CD4-positive, CD25-positive, alpha-beta regulatory T cell (primary cell): Measurements from ENCODE around the gene CAMK1D. TPM values are rescaled to one million over a fixed set of nuclear protein-coding genes. Genes with fewer than 3 reads are reported as not detected.

Experiments used
- ATAC-seq, 2 donors: fragments of 150-1000 bp; cut with Tn5 transposase; one replicate each; pipeline ENCODE4 v1.10.0; 2021; ENCODE audit warnings: low read depth in 2 of 2, moderate number of reproducible peaks in 2 of 2, moderate library complexity in 1 of 2
- DNase-seq, 3 donors: peaks; one replicate each; pipeline versions ENCODE4 v3.0.0 to v3.0.0-alpha.2; 2012 to 2022; ENCODE audit warnings: mixed read lengths in 1 of 3
- H3K27ac ChIP-seq: one replicate; pipeline ENCODE4 v1.7.0; 2013; ENCODE audit warnings: mild to moderate bottlenecking, low read length; ENCODE audit not compliant: insufficient read depth, poor library complexity, severe bottlenecking
- H3K27me3 ChIP-seq: one replicate; pipeline ENCODE4 v1.7.0; 2013; ENCODE audit warnings: low read length; ENCODE audit not compliant: control insufficient read depth, insufficient read depth
- H3K36me3 ChIP-seq: one replicate; pipeline ENCODE4 v1.7.0; 2013; ENCODE audit warnings: mild to moderate bottlenecking, low read length, moderate library complexity; ENCODE audit not compliant: control insufficient read depth, insufficient read depth
- H3K4me1 ChIP-seq: 2 replicates; pipeline ENCODE4 v1.7.0; 2013; ENCODE audit warnings: mild to moderate bottlenecking, low read length; ENCODE audit not compliant: insufficient read depth, control insufficient read depth, poor library complexity, severe bottlenecking
- H3K4me3 ChIP-seq: one replicate; pipeline ENCODE4 v1.7.0; 2013; ENCODE audit warnings: low read depth, mild to moderate bottlenecking, low read length, moderate library complexity
- H3K9me3 ChIP-seq, 2 experiments: 1 replicate in 1 of 2; 2 replicates in 1 of 2; pipeline ENCODE4 v1.7.0; 2013; ENCODE audit warnings: low read length in 2 of 2, mild to moderate bottlenecking in 1 of 2, moderate library complexity in 1 of 2; ENCODE audit not compliant: control insufficient read depth in 2 of 2
- H3K27ac Mint-ChIP-seq, 3 donors: one replicate each; pipeline ENCODE4 v1.8.0; 2020 to 2022; ENCODE audit warnings: mild to moderate bottlenecking in 3 of 3, mixed read lengths in 3 of 3, moderate library complexity in 2 of 3
- H3K27me3 Mint-ChIP-seq: one replicate; pipeline ENCODE4 v1.8.0; 2022; ENCODE audit warnings: mild to moderate bottlenecking, mixed read lengths
- H3K36me3 Mint-ChIP-seq: one replicate; pipeline ENCODE4 v1.8.0; 2020; ENCODE audit warnings: mixed read lengths
- H3K4me1 Mint-ChIP-seq, 4 donors: one replicate each; pipeline ENCODE4 v1.8.0; 2020 to 2022; ENCODE audit warnings: mixed read lengths in 4 of 4, mild to moderate bottlenecking in 1 of 4
- H3K4me3 Mint-ChIP-seq, 4 donors: one replicate each; pipeline ENCODE4 v1.8.0; 2020 to 2022; ENCODE audit warnings: mild to moderate bottlenecking in 4 of 4, mixed read lengths in 4 of 4, moderate library complexity in 3 of 4
- H3K9me3 Mint-ChIP-seq, 7 donors: one replicate each; pipeline ENCODE4 v1.8.0; 2020 to 2022; ENCODE audit warnings: mixed read lengths in 7 of 7, mild to moderate bottlenecking in 3 of 7, moderate library complexity in 2 of 7
- polyA plus RNA-seq, 4 donors: library from polyadenylated mRNA; unstranded; fragments of 300-500 nt; fragmentation: Illumina TruSeq; gene quantifications; one replicate each; pipeline ENCODE4 v1.2.3, GENCODE V29; 2021
- total RNA-seq: library from RNA; stranded (reverse); gene quantifications from one replicate; pipeline ENCODE4 v1.2.3, GENCODE V29; 2022

The CAMK1D gene
- total and polyA plus RNA-seq, 5 donors from 2014 or later = 4.4 to 25.3 (median 5.2) TPM

GRCh38 chr10:12792889-12793556 lies 443.7 kb downstream of the CAMK1D start:
- Mint-ChIP-seq H3K27me3 (no peaks in the 10 kb centered on the region), H3K9me3 (peaks cover 0 to 4% (median 0%) of the 10 kb centered on the region in 7 donors), H3K36me3 (peaks cover 41% of the 10 kb centered on the region), H3K4me1 (no peaks in the 10 kb centered on the region), H3K27ac (no peak overlapping the region), H3K4me3 (no peak overlapping the region)
- no peaks in the 10 kb centered on the region for H3K9me3 ChIP-seq
- no peak for DNase-seq
- H3K4me1 ChIP-seq = no peaks in the 10 kb centered on the region
- H3K36me3 ChIP-seq = no peaks in the 10 kb centered on the region
- no peaks in the 10 kb centered on the region for H3K27me3 ChIP-seq
- no peak for ATAC-seq
- no peak overlapping the region for H3K27ac ChIP-seq
- no peak overlapping the region for H3K4me3 ChIP-seq

GRCh38 chr10:12795315-12796110 lies 446.2 kb downstream of the CAMK1D start:
- DNase-seq (no peak), ATAC-seq (no peak)
- no peak overlapping the region for H3K27ac Mint-ChIP-seq
- Histone ChIP-seq H3K27me3 (no peaks in the 10 kb centered on the region), H3K36me3 (no peaks in the 10 kb centered on the region), H3K4me3 (no peak overlapping the region), H3K27ac (no peak overlapping the region), H3K9me3 (no peaks in the 10 kb centered on the region), H3K4me1 (no peaks in the 10 kb centered on the region)
- H3K27me3 Mint-ChIP-seq = no peaks in the 10 kb centered on the region
- H3K4me3 Mint-ChIP-seq = no peak overlapping the region
- peaks cover 41% of the 10 kb centered on the region for H3K36me3 Mint-ChIP-seq
- H3K9me3 Mint-ChIP-seq = peaks cover 0 to 4% (median 0%) of the 10 kb centered on the region in 7 donors
- no peaks in the 10 kb centered on the region for H3K4me1 Mint-ChIP-seq

DNA sequence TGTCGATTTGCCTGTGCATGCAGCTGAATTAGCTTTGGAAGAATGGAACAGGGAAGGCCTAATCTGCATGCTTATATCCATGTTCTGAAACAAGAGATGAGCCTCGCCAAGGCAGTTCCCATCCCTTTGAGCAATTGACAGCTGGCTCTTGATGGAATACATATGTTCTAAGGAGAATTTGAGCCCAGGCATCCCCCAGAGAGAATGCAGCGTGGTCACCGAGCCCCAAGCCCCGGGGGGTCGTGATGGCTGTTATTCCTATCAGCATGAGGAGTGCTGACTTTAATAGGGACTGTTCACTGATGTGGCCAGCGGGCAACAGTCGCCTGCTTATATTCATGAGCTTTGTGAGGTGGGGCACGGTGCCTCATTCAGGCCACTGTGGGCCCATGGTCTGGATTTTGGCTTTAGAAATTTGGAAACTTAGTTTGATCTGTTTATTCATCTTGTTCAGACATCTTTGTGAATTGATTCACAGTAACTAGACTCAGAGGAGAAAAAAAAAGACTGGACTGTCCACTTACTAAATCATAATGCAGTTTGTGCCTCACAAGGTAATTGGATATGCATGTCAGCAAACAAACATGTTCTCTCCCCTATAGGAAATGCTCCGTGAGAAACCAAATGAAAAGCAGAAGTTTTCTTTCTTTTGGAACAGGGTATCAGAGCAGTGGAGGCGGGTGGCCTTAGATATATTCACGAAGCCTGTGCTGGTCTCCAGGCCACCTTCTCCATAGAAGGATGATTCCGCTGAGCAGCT lies 447.2 kb downstream of the CAMK1D start:
- Mint-ChIP-seq H3K27ac (peak overlapping the region in 1 of 3 donors; percentile 12), H3K4me3 (no peak overlapping the region), H3K9me3 (peaks cover 0 to 4% (median 0%) of the 10 kb centered on the region in 7 donors), H3K36me3 (peaks cover 43% of the 10 kb centered on the region), H3K27me3 (no peaks in the 10 kb centered on the region), H3K4me1 (peaks cover 0 to 4% (median 0%) of the 10 kb centered on the region in 4 donors)
- no peaks in the 10 kb centered on the region for H3K4me1 ChIP-seq
- H3K27ac ChIP-seq = no peak overlapping the region
- H3K36me3 ChIP-seq = no peaks in the 10 kb centered on the region
- no peak overlapping the region for H3K4me3 ChIP-seq
- ATAC-seq (no peak), DNase-seq (no peak)
- no peaks in the 10 kb centered on the region for H3K9me3 ChIP-seq
- H3K27me3 ChIP-seq = no peaks in the 10 kb centered on the region

- H3K27me3 ChIP-seq = no peaks in the 10 kb centered on the region
- peaks cover 0 to 5% (median 0%) of the 10 kb centered on the region in 4 donors for H3K4me1 Mint-ChIP-seq
- DNase-seq (no peak), ATAC-seq (no peak)
- H3K9me3 ChIP-seq = no peaks in the 10 kb centered on the region
- no peaks in the 10 kb centered on the region for H3K4me1 ChIP-seq
- no peaks in the 10 kb centered on the region for H3K36me3 ChIP-seq
- H3K4me3 Mint-ChIP-seq = no peak overlapping the region
- H3K27me3 Mint-ChIP-seq = no peaks in the 10 kb centered on the region
- peak overlapping the region in 1 of 3 donors; percentile 43 for H3K27ac Mint-ChIP-seq
- H3K9me3 Mint-ChIP-seq = peaks cover 0 to 4% (median 0%) of the 10 kb centered on the region in 7 donors
- peaks cover 47% of the 10 kb centered on the region for H3K36me3 Mint-ChIP-seq
- no peak overlapping the region for H3K4me3 ChIP-seq
- H3K27ac ChIP-seq = no peak overlapping the region
Observed at GRCh38 chr10:12797471-12798262, 448.3 kb downstream of the CAMK1D start.

DNA sequence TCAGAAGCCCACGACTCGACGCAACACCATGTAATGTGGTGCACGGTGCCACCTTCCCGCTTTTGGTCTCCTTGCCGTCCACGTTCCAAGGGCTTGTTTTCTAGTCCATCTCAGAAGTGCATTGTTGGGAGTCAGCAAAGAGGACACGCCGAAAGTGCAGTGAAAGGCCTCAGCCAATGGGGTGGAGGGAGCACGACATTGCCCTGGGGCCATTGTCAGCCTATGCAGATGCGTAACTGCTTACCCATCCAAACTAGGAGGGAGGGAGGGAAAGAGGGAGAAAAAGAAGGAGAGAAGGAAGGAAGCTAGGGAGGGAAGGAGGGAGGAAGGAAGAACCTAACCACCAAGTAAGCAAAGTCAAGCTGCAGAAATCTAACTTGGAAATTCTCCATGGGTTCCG lies 449.8 kb downstream of the CAMK1D start:
- no peak overlapping the region for H3K4me3 Mint-ChIP-seq
- no peak overlapping the region for H3K27ac ChIP-seq
- H3K9me3 Mint-ChIP-seq = peaks cover 0 to 1% (median 0%) of the 10 kb centered on the region in 7 donors
- H3K9me3 ChIP-seq = no peaks in the 10 kb centered on the region
- H3K4me1 Mint-ChIP-seq = peaks cover 0 to 5% (median 0%) of the 10 kb centered on the region in 4 donors
- peaks cover 40% of the 10 kb centered on the region for H3K36me3 Mint-ChIP-seq
- no peaks in the 10 kb centered on the region for H3K4me1 ChIP-seq
- H3K27ac Mint-ChIP-seq = no peak overlapping the region
- no peaks in the 10 kb centered on the region for H3K27me3 Mint-ChIP-seq
- no peaks in the 10 kb centered on the region for H3K27me3 ChIP-seq
- H3K4me3 ChIP-seq = no peak overlapping the region
- no peaks in the 10 kb centered on the region for H3K36me3 ChIP-seq
- DNase-seq (no peak), ATAC-seq (no peak)

- H3K4me3 Mint-ChIP-seq = no peak overlapping the region
- no peak for DNase-seq
- Histone ChIP-seq H3K27me3 (no peaks in the 10 kb centered on the region), H3K4me3 (no peak overlapping the region), H3K9me3 (no peaks in the 10 kb centered on the region), H3K4me1 (no peaks in the 10 kb centered on the region), H3K27ac (no peak overlapping the region), H3K36me3 (no peaks in the 10 kb centered on the region)
- no peaks in the 10 kb centered on the region for H3K27me3 Mint-ChIP-seq
- H3K4me1 Mint-ChIP-seq = peaks cover 0 to 5% (median 0%) of the 10 kb centered on the region in 4 donors
- no peak for ATAC-seq
- H3K27ac Mint-ChIP-seq = no peak overlapping the region
- peaks cover 38% of the 10 kb centered on the region for H3K36me3 Mint-ChIP-seq
- H3K9me3 Mint-ChIP-seq = no peaks in the 10 kb centered on the region
Observed at GRCh38 chr10:12799714-12800113, 450.4 kb downstream of the CAMK1D start.

DNA sequence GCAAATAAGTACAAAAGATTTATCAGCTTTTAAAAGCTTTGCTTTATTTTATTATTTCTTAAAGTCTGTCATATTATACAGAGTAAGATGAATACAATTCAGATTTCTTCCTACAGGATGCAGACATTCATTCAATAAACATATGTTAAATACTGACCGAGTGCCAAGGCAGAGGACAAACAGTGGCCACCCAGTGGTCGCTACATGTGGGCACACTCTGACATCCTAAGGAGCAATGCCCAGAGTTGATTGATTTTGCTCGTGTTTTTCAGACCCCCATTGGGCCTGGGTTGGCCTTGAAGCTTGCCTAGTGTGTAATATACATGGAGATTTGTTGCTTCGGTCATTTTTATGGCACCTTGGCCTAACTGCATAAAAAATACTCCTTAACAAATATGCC lies 451.0 kb downstream of the CAMK1D start:
- no peak overlapping the region for H3K27ac Mint-ChIP-seq
- H3K4me3 Mint-ChIP-seq = no peak overlapping the region
- ATAC-seq = no peak
- Histone ChIP-seq H3K27me3 (no peaks in the 10 kb centered on the region), H3K4me1 (no peaks in the 10 kb centered on the region), H3K9me3 (no peaks in the 10 kb centered on the region), H3K27ac (no peak overlapping the region), H3K4me3 (no peak overlapping the region), H3K36me3 (no peaks in the 10 kb centered on the region)
- no peak for DNase-seq
- no peaks in the 10 kb centered on the region for H3K9me3 Mint-ChIP-seq
- H3K4me1 Mint-ChIP-seq = peaks cover 0 to 5% (median 0%) of the 10 kb centered on the region in 4 donors
- H3K27me3 Mint-ChIP-seq = no peaks in the 10 kb centered on the region
- peaks cover 35% of the 10 kb centered on the region for H3K36me3 Mint-ChIP-seq
